ENCODE data around the gene NACC2. TPM values are rescaled to one million over a fixed set of nuclear protein-coding genes. Genes with fewer than 3 reads are reported as not detected.
A peak's percentile ranks its signal among the peaks of the same experiment; 100 is the strongest.

Gene NACC2
- total and polyA plus RNA-seq, 2 of the 8 experiments (the other 6 are each of a cell fraction or from before 2014, with no cell fraction given), result 8.3 to 14.0 TPM

GRCh38 chr9:136017289-136018190 lies 77.5 kb downstream of the NACC2 start:
- H3K4ac ChIP-seq (replicated peaks; ENCODE audit: insufficient read length, low read depth, low read length), result no peak overlapping the region
- 0 out of 2 replicates have a peak overlapping the region, but pooled peaks have one; percentile 46 for H2BK15ac ChIP-seq (ENCODE audit: low read length)
- H4K91ac ChIP-seq (replicated peaks; ENCODE audit: insufficient read length, low read length), result peak overlapping the region; percentile 53
- no peak overlapping the region for H3K27ac ChIP-seq (ENCODE audit: low read depth, low read length)
- no peak overlapping the region for H3K23ac ChIP-seq (ENCODE audit: insufficient read length)
- peak overlapping the region; percentile 32 for H3K18ac ChIP-seq (ENCODE audit: extremely low read depth, low read length)
- H3K27me3 ChIP-seq (replicated peaks in 1 of 4; ENCODE audit: control insufficient read depth in 3 of 4, extremely low read depth in 1 of 4, insufficient read depth in 3 of 4, low read length in 3 of 4), result no peaks in the 10 kb centered on the region; a peak in 1 of 7 replicates
- no peaks in the 10 kb centered on the region for H3K9me3 ChIP-seq (ENCODE audit: insufficient read depth in 2 of 2, low read depth in 1 of 2, low read length in 1 of 2)
- peaks cover 0 to 6% of the 10 kb centered on the region in 2 experiments for H4K20me1 ChIP-seq (replicated peaks in 1 of 2; ENCODE audit: control insufficient read depth in 1 of 2, insufficient read depth in 2 of 2, low read length in 2 of 2)
- peaks cover 4 to 31% (median 22%) of the 10 kb centered on the region in 4 experiments for H3K4me1 ChIP-seq (replicated peaks in 1 of 4; ENCODE audit: control insufficient read depth in 3 of 4, insufficient read depth in 4 of 4, low read length in 3 of 4)
- no peak overlapping the region for H2BK20ac ChIP-seq (ENCODE audit: low read length)
- H3K79me1 ChIP-seq (ENCODE audit: low read depth, low read length), result peaks cover 8% of the 10 kb centered on the region
- no peak overlapping the region for H4K5ac ChIP-seq (ENCODE audit: insufficient read length, low read depth, low read length)
- no peak overlapping the region for H3K4me3 ChIP-seq (ENCODE audit: extremely low read depth in 1 of 4, insufficient read depth in 2 of 4, low read depth in 3 of 4, low read length in 4 of 4)
- no peak overlapping the region for H3K4me2 ChIP-seq (ENCODE audit: insufficient read depth in 1 of 2, low read depth in 2 of 2, low read length in 2 of 2)
- ChIA-PET CTCF (ENCODE audit: partially characterized antibody) (interaction anchor here (0.6 to 2.6 kb wide), 5 partner anchors 44 to 102 kb away, joined by 3 to 17 read pairs (median 3); no protein-coding TSS in a partner anchor), POLR2A (ENCODE audit: partially characterized antibody) (interaction anchor here (0.9 to 1.2 kb wide), 3 partner anchors 9 to 93 kb away, joined by 3 read pairs; no protein-coding TSS in a partner anchor)
- FAIRE-seq (no peak), DNase-seq (ENCODE audit: low read depth in 1 of 2, low spot score in 2 of 2) (peak in 1 of 2 experiments; percentile 44)
- H3K56ac ChIP-seq (replicated peaks; ENCODE audit: insufficient read length, low read depth, low read length), result no peak overlapping the region
- no peak overlapping the region; a peak in 1 of 7 replicates for H3K9ac ChIP-seq (replicated peaks in 1 of 4; ENCODE audit: extremely low read depth in 1 of 4, low read depth in 3 of 4, low read length in 3 of 4)
- peak overlapping the region; percentile 40; the same call in 1 of the 2 replicates for H2AK5ac ChIP-seq (ENCODE audit: low read depth, low read length)
- H4K8ac ChIP-seq (ENCODE audit: extremely low read depth, insufficient read depth, low read length), result 0 out of 2 replicates have a peak overlapping the region, but pooled peaks have one; percentile 51
- no peak overlapping the region for H2BK120ac ChIP-seq (replicated peaks; ENCODE audit: low read depth, low read length)
- H2AFZ ChIP-seq (ENCODE audit: low read length), result no peak overlapping the region
- H3K36me3 ChIP-seq (ENCODE audit: control insufficient read depth in 2 of 4, insufficient read depth in 4 of 4, low read length in 3 of 4), result no peaks in the 10 kb centered on the region; a peak in 1 of 8 replicates
- H2BK5ac ChIP-seq (ENCODE audit: low read depth, low read length), result no peak overlapping the region
- no peaks in the 10 kb centered on the region for H3K23me2 ChIP-seq (ENCODE audit: low read depth, low read length)
- peaks cover 0 to 4% of the 10 kb centered on the region in 2 experiments; a peak in 2 of 4 replicates for H3K79me2 ChIP-seq (ENCODE audit: control insufficient read depth in 1 of 2, insufficient read depth in 2 of 2, low read length in 2 of 2)
- H2BK12ac ChIP-seq (ENCODE audit: low read depth, low read length), result 0 out of 2 replicates have a peak overlapping the region, but pooled peaks have one; percentile 60
- H3K14ac ChIP-seq (ENCODE audit: insufficient read length), result no peak overlapping the region
- WGBS, 2 experiments (ENCODE audit: extremely low coverage in 1 of 2, insufficient coverage in 1 of 2, insufficient read length in 1 of 2, insufficient replicate concordance in 2 of 2, low coverage in 1 of 2, low lambda C conversion rate in 2 of 2, missing lambda C conversion rate in 1 of 2), result 94% methylated on average over 22 of the region's 27 CpGs; no CpG with 5 or more reads in 1 of the 2 experiments
- TF ChIP-seq CBX8 (IDR thresholded peaks at IDR 0.05; ENCODE audit: borderline replicate concordance, low read depth, low read length), result no peak
- TF ChIP-seq CBX5 (IDR thresholded peaks at IDR 0.05; ENCODE audit: low read depth, low read length), result no peak
- TF ChIP-seq SP4 (IDR thresholded peaks at IDR 0.05; ENCODE audit: low read length), result no peak
- no peak for TF ChIP-seq E2F6 (IDR thresholded peaks at IDR 0.05)
